Stimulated activated CD4-positive, alpha-beta T cell treated with anti-CD3 and anti-CD28 coated beads, Interleukin-12 subunit alpha, Interleukin-12 subunit beta, amount 100 ng/mL, for 24 hours (primary cell): Measurements from ENCODE around the gene IFITM5.
"Not testable (repeated sequence)": the region's sequence is repeated elsewhere in the genome, so short reads cannot be mapped to it uniquely, and the experiment has no call there.

Source experiments
- DNase-seq, 2 experiments: peaks; one replicate each; pipeline ENCODE4 v3.0.0-alpha.2; 2020; ENCODE audit warnings: low read depth in 2 of 2

IFITM5 gene

DNA sequence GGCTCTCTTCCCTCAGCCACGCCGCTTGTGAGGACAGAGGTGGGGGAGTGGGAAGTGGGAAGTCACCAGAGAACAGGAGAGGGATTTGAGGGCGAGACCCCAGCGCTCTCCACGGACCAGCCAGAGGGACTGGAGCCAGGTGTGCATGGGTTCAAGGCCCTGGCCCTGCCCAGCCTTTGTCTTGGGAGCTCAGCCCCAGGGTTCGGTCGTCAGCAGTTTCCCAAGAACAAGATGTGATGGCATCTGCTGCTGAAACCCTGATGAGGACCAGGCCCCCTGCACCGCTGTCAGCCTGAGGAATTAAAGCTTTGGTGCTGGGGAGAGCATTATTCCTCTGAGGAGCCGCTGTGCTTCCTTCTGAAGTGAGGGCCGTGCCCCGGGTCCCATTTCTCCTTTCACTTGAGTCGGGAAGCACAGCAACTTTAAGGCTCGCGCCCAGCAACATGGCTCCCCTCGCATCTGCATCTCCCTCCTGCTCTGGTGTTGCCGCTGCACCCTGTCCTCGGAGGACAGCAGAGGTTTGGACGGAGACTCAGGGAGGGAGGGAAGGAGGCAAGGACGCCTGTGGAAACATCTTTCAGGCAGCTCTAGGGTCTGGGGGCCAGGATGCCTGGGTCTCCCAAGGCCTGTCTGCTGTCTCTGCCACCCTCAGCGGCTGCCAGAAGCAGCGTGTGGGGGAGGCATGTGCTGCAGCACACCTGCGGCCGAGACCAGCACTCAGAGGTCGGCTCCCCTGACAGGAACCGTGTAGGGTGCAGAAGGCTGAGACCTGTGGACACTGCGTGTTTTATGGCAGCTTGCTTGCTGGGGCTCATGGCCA lies 3.8 kb downstream of the IFITM5 start:
- no peak for DNase-seq

GRCh38 chr11:294780-295179 lies 4.5 kb downstream of the IFITM5 start:
- no peak for DNase-seq

DNA sequence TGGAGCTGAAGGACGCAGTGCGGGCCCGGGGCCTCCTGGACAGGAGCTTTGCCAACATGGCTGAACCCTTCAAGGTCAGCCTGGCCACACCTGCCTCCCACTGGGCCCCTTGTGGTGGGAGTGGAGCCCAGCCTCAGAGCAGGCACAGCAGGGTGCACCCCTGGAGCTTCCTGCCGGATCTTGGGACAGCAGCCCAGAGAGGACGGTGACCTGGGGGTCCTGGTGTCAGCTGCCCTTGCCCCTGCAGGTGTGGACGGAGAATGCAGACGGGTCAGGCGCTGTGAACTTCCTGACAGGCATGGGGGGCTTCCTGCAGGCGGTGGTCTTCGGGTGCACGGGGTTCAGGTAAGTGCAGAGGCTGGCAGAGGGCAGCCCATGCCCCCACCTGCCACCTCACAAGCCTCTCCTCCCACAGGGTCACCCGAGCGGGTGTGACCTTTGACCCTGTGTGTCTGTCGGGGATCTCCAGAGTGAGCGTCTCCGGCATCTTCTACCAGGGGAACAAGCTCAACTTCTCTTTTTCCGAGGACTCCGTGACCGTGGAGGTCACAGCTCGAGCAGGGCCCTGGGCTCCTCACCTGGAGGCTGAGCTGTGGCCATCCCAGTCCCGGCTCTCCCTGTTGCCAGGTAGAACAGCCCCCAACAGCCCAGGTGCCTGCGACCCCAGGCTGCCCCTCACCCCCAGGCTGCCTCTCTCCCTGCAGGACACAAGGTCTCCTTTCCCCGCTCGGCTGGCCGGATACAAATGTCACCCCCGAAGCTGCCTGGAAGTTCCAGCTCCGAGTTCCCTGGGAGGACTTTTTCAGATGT lies 5.3 kb downstream of the IFITM5 start:
- no peak for DNase-seq

GRCh38 chr11:293271-293851 lies 6.0 kb downstream of the IFITM5 start:
- no peak for DNase-seq

DNA sequence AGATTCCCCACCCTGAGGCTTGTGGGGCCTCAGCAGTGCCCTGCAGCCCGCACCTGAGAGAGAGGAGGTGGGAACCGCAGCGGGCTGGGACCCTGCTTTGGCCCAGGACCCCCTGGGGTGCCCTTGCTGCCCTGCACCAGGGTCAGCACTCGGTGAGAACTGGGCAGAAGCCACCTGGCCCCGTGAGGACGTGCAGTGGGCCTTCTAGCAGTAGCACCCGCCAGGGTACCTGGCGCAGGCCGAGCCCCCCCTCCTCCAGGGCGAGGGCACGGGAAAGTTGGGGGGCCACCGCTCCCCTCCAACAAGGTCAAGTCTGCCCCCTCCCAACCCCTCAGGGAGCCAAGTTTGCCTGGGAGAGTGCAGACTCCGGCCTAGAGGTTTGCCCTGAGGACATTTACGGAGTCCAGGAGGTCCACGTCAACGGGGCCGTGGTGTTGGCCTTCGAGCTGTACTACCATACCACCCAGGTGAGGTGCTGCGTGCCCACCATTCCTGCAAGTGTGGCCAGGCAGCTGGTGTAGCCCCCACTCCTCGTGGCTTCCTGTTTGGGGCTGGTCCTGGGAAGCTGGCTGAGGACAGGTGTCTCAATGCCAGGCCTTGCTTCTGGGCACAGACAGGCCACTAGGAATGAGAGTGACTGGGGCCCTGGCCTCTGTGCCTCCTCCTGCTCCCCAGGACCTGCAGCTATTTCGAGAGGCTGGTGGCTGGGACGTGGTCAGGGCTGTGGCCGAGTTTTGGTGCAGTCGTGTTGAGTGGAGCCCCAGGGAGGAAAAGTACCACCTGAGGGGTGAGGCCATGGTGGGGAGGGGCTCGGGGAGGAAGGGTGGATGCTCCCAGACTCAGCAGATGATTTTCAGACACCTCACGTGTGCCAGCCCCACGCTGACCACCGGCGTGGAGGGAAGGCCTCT lies 6.9 kb downstream of the IFITM5 start:
- no peak for DNase-seq

DNA sequence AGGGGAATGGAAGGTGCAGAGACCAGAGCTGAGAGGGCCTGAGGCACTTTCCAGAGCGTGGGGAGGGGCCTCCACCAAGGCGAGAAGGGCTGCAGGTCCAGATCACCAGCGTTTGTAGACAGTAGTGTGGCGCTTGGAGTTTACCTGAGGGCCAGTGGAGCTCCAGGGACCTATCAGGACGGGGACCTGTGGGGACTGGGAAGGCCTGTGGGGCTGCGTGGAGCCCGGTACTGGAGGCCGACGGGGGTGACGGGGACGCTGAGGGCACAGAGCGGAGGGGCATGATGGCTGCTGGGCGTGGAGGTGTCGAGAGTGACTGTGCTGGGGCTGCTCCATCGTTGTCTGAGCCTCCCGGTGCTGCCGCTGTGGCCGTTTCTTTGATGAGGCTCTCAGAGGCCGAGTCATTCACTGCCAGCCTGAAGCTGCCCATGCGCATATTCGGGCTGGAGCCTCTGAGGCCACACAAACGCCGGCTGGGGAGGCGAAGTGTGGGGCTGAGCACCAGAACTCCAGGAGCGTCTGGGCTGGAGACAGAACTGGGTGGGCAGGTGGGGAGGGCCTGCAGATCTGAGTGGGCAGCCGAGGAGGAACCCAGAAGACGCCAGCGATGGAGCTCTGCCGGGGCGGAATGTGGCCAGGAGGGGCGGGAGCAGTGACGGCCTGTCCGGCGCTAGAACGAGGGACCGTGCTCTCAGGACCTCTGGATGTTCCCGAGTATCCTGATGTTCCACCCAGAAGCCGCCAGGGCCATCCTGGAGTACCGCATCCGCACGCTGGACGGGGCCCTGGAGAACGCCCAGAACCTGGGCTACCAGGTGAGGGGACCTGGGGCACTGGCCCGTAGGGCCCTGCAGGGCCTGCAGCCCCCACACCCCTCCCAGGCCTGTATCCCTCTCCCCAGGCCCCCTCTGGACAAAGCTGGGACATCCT lies 7.8 kb downstream of the IFITM5 start:
- DNase-seq, result no peak

- no peak for DNase-seq
Measured at GRCh38 chr11:290621-291231, 8.6 kb downstream of the IFITM5 start.

DNA sequence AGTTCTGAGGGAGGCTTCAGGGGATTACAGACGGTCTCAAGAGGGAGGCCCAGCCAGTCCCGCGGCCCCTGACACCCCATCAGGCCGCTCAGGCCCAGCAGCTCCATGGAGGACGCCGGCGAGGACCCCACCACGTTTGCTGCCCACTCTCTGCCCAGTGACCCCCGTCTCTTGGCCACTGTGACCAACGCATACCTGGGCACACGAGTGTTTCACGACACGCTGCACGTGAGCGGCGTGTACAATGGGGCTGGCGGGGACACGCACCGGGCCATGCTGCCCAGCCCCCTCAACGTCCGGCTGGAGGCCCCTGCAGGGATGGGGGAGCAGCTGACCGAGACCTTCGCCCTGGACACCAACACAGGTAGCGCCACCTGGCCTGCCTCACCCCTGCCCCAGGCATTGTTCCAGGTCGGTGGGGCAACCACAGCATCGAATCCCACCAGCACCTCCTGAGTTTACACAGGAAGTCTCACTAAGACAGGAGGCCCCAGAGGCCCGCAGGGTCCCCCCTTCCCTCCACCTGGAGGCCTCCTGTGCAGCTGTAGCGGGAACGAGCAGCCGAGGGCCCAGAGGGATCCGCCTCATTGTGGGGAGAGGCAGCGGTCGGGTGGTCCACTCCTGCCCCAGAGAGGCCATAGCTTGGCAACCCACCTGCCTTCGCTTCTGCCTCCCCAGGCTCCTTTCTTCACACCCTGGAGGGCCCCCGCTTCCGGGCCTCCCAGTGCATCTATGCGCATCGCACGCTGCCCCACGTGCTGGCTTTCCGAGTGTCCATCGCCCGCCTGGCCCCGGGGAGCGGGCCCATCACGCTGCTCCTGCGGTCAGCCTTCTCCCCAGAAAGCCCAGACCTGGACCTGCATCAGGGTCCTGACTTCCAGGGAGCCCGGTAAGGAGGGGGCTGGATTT lies 9.4 kb downstream of the IFITM5 start:
- DNase-seq, result no peak

DNA sequence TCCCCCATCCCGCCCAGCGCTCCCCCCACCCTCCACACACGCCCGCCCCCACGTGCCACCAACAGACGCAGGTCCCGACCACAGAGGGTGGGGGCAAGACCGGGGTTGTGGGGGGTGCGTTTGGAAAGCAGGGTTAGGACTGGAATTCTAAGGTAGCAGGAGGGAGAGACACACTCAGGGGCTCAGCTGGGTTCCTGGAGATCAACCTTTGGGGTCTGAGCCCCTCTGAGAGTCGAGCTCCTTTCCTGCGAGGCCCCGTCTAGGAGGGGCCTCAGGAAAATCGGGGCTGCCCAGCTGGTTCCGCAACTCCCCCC lies 10.0 kb downstream of the IFITM5 start:
- DNase-seq, result no peak

- peak in 1 of 2 experiments; percentile 54 for DNase-seq
Measured at GRCh38 chr11:288478-289397, 10.6 kb downstream of the IFITM5 start, which contains the start of gene PGGHG. TSS of gene PGGHG (plus strand) at chr11:289126. CDS start at chr11:289817, 691 bp downstream.

DNA sequence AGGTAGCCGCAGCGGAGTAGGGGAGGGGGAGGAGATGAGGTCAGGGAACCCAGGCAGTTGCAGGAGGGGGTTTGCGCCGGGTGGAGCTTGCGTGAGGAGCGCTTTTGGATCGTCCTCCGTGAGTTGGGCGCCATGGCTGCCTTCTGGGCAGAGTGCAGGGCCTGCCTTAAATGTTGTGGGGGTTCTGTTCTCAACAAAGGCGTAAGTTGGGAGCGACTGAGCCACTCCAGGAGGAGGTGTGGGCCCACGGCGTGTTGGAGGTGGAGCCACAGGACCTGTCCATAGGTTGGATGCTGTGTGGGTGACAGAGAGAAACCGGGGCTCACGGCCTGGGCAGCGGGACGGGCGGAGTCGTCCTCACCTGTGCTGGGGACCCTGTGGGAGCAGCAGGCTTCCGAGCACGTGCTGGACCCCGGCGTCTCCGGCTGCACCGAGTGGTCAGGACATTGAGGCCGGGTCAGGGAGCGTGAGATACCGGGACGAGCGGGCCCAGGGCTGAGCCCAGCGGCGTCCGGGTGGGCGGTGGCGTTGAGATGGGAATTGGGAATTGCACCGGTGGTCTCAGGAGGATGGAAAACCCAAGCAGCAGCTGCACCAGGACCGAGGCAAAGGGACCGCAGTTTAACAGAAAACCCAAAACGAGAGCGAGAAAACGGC lies 11.4 kb downstream of the IFITM5 start:
- no peak for DNase-seq

DNA sequence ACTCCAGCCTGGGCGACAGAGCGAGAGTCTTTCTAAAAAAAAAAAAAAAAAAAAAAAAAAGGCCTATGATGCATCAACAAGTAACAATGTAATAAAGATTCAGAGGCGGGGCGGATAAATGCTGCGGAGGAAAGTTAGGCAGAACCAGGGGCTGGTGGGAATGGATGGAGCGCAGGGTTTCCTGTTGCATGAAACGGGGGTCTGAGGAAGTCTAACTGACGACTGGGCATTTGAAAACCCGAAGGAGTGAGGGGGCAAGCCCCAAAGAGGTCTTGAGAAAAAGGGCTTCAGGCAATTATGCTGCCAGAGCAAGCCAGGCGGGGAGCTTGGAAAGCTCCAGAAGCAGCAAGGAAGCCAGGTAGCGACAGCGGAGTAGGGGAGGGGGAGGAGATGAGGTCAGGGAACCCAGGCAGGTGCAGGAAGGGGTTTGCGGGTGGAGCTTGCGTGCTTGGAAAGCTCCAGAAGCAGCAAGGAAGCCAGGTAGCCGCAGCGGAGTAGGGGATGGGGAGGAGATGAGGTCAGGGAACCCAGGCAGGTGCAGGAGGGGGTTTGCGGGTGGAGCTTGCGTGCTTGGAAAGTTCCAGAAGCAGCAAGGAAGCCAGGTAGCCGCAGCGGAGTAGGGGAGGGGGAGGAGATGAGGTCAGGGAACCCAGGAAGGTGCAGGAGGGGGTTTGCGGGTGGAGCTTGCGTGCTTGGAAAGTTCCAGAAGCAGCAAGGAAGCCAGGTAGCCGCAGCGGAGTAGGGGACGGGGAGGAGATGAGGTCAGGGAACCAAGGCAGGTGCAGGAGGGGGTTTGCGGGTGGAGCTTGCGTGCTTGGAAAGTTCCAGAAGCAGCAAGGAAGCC lies 12.1 kb downstream of the IFITM5 start:
- not testable (repeated sequence) for DNase-seq

DNA sequence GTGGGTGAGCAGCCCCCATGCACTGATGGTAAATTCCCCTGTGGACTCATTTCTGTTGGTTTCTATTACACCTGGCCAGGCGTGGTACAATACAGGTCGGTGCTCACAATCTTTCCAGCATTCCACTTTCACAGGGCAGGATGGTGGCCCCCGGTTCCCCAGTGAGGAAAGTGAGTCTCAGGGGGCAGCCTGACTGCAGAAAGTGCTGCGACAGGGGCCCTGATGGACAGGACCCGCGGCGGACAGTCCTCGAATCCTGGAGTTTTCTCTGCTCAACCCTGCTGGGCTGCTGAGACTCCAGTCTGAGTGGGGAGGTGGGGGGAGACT lies 13.5 kb downstream of the IFITM5 start:
- no peak for DNase-seq

DNA sequence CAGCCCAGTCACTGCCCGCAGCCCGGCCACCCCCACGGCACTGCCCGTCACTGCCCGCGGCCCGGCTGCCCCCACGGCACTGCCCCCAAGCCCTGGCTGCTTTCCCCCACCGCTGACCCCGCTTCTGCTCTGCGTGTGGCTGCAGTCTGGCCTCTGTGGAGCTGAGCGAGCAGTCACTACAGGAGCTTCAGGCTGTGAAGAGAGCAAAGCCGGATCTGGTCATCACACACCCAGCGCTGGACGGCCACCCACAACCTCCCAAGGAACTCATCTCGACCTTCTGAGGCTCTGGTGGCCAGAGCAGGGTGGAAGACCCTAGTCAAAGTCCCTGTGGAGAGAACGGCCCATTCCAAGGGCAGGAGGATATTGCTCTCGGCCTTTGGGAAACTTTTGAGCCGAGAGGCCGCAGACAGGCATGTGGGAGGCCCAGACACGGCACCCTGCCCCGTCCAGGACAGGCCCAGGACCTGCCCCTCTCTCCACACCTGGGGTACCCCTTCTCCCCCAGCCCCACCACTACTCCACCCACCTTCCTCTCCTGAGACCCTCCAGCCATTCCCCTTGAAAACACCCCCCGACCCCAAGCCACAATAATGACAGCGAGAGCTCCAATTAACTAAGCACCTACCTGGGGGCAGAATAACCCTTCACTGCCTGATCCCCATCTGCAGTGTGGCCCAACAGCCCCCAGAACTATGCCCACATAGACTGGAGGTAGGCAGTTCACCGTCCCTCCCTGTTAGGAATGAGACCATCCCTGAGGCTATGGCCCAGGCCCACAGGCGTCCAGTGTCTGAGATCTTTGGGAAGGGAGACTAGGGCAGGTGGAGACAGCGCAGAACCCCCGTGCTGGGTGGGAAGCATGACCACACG lies 14.1 kb downstream of the IFITM5 start:
- DNase-seq, result no peak
